NCI-H2171 (cell line): ENCODE data around the gene SRSF10.
"Not testable (repeated sequence)": the region's sequence is repeated elsewhere in the genome, so short reads cannot be mapped to it uniquely, and the experiment has no call there.

ENCODE experiments used
- DNase-seq: peaks from one replicate; lab custom pipeline; 2025; lab: John Stamatoyannopoulos, UW

Gene SRSF10

DNA sequence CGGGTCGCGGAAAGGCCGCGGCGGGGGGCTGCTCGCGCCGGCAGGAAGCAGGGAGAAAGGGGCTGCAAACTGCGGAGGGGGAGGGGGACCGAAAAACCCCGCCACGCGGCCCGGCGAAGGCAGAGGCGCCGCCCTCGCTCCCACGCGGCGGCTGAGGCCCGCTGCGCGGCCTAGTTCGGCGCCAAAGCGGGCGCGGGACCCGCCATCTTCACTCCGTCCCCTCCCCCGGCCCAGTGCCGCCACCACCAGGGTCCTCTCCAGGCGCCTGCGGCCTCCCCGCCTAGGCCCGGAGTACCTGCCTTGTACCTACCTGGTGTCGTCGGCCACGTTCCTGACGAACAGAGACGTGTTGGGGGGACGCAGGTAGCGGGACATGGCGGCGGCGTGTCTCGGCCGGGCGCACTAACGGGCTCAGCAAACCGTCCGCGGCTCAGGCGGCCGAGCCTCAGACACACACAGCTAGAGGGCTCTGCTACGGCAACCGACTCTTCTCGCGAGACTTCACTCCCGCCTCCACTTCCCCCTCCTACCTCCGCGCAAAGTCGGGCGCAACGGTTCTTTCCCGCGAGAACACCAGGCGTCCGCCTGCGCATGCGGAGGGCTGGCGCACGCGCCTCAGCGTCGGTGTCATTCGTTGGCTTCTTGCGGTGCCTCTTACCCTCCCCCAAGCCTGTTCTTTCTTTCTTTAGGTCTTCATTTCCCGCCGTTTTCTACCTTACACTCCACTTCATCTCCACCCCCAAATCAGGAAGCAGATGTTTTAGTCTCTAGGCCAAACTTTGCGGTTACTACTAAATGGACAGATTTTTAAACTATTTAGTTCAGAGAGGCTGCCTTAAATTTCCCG lies at the start of gene SRSF10:
SRSF10 (minus strand) TSS at position 447 of the 847 bp plus-strand sequence; CDS start at position 375, 72 bp downstream.
- DNase-seq: peak; percentile 98

DNA sequence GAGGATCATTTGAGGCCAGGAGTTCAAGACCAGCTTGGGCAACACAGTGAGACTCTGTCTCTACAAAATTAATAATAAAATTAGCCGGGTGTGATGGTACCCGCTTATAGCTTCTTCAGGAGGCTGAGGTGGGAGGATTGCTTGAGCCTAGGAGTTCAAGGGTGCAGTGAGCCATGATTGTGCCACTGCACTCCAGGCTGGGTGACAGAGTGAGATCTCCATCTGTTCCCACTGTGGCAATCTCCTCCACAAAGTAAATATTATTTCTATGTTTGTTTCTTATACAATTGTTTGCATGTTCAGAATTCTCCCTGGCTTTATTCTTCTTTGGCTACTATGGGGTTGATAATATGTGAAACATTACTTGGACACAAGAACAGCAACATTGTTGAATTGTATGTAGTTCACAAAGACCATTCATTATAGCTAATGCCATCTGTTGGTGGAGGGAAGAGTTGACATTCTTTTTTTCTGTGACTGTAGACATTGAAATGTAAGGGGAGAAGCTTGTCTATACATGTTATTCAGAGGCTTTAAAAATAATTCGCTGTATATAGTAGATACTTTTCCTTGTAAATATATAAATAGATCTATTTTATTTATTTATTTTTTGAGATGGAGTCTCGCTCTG lies 47.8 kb upstream of the SRSF10 start:
- DNase-seq: peak; percentile 5

DNA sequence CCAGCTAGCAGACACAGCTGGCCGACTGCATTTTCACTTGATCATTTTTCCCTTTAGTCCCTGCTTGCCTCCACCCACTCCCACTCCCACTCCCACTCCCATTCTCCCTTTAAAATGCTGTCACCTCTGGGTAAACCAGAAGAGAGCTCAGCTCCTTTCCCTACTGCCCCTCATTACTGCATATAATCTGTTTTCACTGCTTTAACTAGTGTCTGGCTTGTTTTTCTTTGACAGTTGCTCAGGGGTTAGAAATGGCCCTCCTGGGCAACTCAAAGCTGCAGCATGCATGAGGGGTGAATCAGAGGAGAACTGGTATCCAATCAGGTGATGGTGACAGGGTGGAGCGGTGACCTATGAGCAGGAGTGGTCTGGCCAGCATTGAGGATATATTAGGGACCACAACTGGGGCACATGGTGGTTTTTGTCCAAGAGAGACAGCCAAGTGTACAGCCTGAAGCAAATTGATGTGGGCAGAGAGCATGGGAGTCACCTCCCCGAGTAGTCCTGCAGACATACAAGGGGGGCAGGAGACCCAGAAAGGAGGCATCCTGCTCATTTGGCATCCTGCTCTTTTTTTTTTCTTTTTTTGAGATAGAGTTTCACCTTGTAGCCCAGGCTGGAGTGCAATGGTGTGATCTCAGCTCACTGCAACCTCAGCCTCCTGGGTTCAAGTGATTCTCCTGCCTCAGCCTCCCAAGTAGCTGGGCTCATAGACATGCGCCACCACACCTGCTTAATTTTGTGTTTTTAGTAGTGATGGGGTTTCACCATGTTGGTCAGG lies 42.6 kb upstream of the SRSF10 start:
- DNase-seq: no peak

- DNase-seq: no peak
These were observed 41.5 kb upstream of the SRSF10 start for GRCh38 chr1:24021403-24022266.

DNA sequence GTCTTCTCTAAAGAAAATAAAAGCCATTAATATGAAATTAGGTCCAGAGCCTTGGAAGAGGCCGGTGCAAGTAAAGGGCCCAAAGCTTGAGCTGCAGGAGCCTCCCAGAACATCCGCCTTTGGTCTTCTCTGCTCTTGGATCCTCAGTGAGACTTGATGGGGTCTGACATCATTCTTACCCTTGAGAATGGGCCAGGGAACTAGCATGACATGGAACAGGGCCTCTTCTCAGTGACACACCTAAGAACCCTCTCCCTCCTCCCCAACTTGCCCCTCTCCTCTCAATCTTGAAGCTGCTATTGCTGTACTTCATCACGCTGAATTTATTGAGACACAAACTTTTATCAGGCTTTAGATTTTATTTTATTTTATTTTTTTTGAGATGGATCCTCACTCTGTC lies 40.3 kb upstream of the SRSF10 start:
- no peak for DNase-seq

DNA sequence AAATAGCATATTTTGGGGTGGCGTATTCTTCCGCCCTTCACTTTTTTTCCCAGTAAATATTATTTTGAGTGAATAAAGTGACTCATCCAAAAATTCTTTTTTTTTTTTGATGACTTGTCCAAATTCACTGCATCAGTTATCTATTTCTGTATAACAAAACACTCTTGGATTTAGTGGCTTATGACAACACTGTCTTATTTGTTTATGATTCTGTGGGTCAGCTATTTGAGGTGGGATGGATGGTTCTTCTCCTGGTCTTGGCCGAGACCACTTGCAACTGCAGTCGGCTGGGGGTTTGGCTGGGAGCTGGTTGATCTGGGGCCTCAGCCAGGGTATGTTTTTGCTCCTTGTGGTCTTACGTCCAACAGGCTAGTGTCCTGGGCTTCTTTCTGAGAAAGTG lies 39.9 kb upstream of the SRSF10 start:
- DNase-seq: no peak

- no peak for DNase-seq
These were observed 38.8 kb upstream of the SRSF10 start for GRCh38 chr1:24018611-24019580.

GRCh38 chr1:24015221-24016210 lies 35.4 kb upstream of the SRSF10 start:
- DNase-seq: no peak

GRCh38 chr1:24012878-24013277 lies 32.8 kb upstream of the SRSF10 start:
- DNase-seq: not testable (repeated sequence)

DNA sequence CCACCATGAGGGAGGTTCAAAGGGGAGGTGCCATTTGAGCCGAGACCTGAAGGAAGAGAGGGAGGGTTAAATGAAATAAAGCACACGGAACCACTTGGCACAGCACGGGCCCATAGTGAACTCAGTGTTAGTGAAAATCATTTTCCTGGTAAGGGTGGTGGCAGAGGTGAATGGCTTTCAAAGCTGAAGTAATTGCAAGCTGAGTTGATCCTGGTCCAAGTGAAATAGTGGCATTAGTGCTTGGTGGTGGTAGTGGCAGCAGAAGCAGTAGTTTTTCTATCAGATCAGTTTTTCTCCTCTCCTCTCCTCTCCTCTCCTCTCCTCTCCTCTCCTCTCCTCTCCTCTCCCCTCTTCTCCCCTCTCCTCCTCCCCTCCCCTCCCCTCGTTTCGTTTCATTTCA lies 30.5 kb upstream of the SRSF10 start:
- no peak for DNase-seq

DNA sequence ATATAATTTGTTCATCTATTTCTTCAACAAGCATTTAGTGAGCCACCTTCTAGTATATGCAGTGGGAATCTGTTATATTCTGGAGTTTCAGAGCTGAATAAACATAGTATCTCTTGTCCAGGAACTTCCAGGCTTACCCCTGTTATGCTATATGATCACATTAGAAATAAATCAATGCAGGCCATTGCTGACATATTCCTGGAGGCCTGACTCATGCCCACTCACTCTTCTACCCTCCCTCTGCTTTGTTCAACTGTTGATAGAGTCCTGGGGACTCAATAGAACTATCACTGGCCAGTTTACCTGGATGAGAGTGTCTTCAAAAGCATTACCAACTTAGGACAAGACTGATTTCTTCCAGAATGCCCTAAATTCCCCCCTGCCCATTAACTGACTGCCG lies 29.3 kb upstream of the SRSF10 start:
- no peak for DNase-seq

DNA sequence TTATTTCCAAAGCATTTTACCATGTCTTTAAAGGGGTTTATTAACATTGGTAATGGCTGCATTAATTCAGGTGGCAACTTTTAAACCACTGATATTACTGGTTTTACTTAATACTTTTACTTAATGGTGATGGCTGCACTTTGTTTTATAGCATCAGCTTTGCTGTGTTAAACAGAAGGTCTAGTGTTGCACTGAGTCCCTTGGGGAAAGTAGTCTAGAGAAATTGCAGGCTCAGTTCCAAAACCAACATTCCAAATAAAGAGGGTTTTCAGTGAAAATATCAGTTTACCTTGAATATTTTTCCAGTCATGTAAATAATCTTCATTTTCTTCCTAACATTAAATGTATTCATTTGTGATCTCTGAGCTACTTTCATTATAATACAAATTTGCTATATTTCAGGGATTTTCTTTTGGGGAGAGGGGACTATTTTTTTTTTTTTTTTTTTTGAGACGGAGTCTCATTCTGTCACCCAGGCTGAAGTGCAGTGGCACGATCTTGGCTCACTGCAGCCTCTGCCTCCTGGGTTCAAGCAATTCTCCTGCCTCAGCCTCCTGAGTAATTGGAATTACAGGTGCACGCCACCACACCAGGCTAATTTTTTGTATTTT lies 28.6 kb upstream of the SRSF10 start:
- DNase-seq: peak; percentile 91

DNA sequence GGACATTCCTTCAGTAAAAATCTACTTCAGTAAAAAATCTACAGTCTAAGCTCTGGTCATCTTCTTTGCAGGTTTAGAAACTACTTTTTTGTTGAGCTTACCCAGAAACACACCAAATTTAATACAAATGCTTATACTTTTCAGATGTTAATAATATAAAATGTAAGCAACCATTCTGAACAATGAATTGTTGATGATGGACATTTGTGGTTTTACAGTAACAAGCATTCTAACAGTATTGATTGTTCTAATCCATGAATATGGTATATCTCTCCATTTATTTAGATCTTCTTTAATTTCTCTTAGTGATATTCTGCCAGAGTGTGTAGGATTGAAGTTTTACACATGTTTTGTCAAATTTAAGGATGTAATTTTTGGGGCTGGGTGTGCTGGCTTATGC lies 27.0 kb upstream of the SRSF10 start:
- DNase-seq: no peak

DNA sequence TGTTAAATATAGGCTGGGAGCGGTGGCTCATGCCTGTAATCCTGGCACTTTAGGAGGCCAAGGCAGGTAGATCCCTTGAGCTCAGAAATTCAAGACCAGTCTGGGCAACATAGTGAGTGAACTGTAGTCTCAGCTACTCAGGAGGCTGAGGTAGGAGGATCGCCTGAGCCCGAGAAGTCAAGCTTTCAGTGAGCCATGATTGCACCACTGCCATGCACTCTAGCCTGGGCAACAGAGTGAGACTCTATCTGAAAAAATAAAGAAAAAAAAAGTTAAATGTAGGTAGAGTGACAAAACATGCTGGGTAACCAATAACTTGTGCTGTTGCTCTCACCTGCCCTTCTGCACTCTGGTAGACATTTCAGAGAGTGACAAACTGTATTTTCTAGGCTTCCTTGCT lies 25.0 kb upstream of the SRSF10 start:
- DNase-seq: no peak

- DNase-seq: no peak
These were observed 24.0 kb upstream of the SRSF10 start for GRCh38 chr1:24004132-24004531.

DNA sequence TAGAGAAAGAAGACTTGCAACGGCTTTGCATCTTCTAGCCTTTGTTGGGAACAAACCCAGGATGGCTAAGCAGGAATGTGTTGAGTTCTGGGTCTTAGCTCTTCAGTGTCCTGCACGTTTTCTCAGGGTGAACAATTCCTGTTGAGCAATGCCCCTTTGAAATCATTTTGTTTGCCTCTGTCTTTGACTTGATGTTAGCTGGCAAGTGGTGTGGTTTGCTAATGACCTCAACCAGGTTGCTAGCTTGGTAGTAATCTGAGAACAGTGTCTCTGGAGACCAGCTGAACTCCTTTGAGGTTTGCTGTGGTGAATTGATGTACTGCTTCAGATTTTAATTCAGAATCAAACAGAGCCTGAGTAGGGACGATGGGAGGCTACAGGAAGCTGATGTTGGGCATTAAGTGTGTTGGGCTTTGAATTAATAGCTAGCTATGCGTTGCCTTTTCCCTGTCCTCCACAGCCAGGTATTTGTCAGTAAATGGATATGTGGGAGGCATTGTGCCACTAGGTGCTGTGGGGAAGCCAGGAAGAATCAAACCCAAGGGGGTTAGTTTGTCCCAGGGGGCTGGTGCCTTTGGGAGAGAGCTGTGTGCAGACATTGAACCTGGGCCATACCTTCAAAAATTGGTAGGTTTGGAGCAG lies 23.3 kb upstream of the SRSF10 start:
- peak; percentile 77 for DNase-seq

DNA sequence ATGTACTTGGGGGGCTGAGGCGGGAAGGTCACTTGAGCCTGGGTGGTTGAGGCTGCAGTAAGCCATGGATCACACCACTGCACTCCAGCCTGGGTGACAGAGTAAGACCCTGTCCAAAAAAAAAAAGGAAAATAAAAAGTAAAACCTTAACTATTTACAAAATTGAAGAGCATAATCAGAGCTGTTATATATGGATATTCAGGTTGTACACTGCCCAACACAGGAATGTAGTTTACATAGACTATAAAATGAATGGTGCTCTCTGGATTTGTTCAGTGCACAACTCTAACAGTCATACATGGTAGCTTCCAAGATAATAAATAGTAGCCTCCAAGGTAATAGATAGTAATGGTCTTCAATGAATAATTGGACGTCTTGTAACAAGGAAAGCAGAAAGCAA lies 22.6 kb upstream of the SRSF10 start:
- DNase-seq: no peak

GRCh38 chr1:23999156-23999671 lies 19.1 kb upstream of the SRSF10 start:
- DNase-seq: no peak
